ENCODE results near the gene OR52H1. TPM values are rescaled to one million over a fixed set of nuclear protein-coding genes. Genes with fewer than 3 reads are reported as not detected.

Gene OR52H1
- polyA plus RNA-seq, 3 donors = 0.17 TPM; not detected in 2

GRCh38 chr11:5536482-5536881 is 11.9 kb downstream of the OR52H1 start:
- no peak for DNase-seq

DNA sequence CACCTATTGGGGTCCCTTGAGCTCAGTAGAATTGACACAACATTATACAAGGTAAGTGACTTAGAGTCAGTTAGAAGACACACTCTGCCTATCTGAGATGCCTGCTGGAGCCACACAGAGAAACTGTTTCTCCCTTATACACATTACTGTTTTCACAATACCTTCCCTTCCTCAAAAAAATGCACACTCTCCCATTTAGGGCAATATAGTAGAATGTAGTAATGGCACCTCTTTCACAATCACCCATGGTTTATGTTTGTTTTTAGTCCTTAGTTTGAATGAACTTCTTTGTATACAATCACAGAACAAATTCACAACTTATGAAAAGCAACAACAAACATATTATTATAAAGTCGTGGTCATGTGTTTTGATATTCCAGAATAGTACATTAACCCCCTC is 14.3 kb downstream of the OR52H1 start:
- no peak for DNase-seq

DNA sequence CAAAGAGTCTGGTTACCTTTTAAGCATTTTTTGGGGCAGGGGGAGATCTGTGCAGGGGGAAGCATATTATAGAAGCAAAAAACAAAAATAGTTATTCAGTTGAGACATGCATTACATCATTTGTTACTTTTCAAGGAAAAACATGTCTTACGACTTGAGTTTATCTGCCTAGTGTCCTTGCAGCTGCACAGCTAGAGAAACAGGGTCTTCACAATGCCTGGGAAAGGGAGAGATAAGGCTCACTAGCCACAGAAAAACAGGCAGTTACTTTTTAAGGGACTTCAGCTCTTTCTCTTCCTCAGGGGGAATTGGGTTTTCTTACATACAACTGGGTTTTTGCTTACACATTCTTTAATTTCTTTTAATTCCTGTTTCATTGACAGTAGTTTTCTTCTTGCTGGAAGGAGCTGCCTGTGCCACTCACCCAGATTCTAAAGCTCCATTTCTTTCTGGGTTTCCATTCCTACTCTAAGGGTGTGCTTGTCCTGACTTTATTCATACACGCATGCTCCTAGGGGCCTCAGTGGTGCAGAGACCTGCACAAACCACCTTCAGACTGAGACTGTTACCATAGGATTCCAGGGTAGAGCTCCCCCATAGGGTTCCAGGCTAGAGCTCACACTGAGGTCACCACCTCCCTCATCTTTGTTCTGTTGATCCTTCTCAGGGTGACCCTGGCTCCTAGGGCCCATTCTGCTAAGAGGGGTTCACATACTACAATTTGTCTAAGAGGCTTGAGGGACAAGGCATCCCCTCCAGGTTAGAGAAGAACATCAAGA is 17.1 kb downstream of the OR52H1 start:
- no peak for DNase-seq

DNA sequence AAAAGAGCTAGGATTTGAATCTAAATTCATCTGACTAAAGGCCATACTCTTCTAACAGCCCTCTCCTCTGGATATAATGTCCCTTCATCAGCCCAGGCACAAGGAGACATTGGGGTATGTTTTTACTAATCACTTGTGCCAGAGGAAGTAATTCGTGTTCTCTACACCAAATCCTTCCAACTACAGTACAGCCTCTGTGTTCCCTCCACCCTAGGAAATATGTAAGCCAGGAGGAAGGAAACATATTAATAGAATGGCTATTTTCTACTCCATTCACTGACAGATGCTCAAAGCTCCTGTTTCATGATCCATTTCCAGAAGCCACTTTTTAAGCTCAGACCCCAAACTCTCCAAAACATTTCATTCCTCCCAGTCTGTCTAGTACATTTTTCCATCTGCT is 19.8 kb downstream of the OR52H1 start:
- no peak for DNase-seq

DNA sequence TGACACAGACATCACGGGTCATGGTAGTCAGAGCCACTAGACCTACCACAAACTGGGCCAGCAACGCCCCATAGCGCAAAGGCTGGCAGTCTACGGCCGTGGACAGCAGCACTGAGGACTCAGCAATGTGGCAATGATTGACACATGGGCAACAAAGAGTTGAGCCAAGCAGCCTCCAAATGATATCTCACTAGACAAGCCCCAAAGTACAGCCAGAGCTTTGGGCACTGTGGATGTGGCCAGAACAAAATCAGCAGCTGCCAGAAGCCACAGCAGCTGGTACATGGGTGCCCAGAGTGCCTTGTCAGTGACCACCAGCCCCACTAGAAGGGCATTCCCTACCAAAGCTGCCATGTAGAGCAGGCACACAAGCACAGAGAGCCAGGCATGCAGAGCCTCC is 20.6 kb downstream of the OR52H1 start:
- DNase-seq = no peak

DNA sequence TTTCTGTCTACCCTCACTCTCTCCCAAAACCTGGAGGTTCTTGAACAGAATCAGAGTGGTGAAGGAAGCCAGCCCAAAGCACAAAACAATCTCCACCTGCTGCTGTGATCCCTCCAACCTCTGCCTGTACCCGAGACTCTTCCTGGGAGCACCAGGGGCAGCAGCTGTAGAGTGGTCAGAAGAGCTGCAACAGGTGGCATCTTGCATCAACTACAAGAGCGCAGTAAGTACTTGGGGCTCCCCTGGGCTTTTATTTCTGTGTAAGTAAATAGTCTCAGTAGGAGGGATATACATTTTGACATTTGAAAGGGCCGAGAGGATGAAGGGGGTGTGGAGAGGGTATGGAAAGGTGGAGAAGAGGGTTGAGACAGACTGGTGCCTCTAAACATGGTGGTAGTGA is 23.6 kb downstream of the OR52H1 start:
- no peak for DNase-seq

GRCh38 chr11:5522308-5522707 is 26.0 kb downstream of the OR52H1 start:
- no peak for DNase-seq

DNA sequence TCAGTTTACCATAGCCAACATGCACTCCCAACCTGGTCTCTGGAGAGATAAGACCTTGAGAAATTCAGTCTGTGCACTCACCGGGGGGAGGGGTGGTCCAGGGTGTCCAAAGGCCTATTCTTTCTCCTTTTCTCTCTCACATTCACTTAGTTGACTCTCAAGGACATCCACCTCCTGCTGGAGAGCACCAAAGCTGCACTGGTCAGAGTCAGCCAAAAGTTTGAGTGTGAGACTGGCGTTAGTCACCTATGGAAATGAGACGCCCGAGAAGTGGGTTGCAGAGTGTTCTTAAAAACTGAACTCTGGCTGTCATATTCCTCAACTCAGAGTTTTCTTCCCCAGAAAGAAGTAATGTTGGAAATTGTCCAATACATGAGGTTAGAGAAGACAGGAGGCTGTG is 26.8 kb downstream of the OR52H1 start:
- no peak for DNase-seq

DNA sequence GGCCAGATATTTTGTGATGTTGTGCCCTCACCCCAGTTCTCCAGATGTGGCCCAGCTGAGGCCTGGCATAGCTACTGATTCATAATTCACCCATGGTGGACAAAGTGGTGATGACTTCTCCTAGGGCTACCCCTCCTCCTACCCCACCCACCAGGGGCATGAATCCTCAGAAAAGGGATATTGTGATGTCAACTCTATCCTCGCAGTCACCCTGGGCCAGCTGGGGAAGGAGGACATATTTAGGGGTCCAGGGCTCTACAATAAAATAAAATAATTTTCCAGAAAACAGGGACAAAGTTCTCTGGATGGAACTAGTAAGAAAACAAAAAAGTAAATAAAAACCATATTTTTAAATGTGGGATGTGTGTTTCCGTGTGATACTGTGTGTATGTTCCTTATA is 31.7 kb downstream of the OR52H1 start, which contains the start of gene UBQLNL:
UBQLNL (minus strand) TSS at position 101 of the 400 bp plus-strand sequence. CDS start 258 bp downstream, outside the sequence.
- no peak for DNase-seq

DNA sequence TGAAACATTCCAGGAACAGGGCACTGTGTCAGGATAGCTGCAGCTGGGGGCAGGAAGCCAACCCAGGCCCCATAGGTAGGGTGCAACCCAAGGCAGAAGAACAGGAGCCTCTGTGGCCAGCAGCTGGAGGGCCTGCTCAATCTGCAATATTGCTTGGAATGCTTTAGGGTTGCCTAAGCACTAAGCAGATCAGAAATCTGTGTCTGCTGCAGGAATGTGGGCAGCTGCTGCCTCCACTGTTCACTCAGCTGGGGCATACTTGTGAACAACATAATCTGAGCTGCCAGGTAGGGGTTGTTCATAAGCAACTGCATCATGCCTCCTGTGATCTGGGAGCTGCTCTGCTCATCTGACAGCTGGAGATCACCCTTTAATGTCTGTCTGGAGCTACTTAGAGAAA is 33.5 kb downstream of the OR52H1 start:
- DNase-seq = no peak

DNA sequence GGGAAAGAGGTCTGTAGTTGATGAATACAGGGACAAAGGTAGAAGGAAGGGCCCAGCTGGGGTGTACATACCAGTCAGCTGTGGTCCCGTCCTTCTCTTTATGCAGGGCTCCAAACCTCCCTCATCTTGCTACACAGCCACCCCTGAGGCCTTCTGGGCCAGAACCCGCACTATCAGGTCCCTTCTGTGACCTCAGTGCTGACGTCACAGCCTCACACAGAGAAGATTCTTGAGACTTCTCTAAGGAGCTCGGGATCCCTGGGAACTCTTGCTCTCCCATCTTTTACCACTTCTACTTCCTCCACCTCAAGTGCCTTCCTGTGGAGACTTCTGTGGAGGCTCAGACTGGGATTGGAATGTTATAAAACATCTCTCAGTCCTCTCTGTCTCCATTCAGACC is 38.5 kb downstream of the OR52H1 start, which contains the start of gene UBQLN3:
UBQLN3 (minus strand) TSS at position 155 of the 400 bp plus-strand sequence. CDS start 399 bp downstream, outside the sequence.
- DNase-seq = no peak

DNA sequence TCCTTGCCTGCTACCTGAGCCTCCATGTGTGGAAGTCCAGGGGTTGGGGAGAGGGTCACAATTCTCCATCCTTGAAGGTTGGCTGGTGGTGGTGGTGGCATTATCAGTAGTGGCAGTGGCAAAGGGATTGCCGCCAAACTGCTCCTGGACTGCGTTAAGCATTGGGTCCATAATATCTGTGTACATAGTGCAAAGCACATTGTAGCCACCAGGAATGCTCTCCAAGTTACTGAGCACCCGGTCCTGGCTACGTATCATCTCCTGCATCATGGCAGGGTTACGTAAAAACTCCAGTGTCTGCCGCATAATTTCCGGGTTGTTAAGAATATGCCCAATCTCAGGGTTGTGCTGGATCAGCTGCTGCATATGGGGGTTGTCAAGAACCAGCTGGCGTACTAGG is 39.7 kb downstream of the OR52H1 start:
- DNase-seq = no peak

DNA sequence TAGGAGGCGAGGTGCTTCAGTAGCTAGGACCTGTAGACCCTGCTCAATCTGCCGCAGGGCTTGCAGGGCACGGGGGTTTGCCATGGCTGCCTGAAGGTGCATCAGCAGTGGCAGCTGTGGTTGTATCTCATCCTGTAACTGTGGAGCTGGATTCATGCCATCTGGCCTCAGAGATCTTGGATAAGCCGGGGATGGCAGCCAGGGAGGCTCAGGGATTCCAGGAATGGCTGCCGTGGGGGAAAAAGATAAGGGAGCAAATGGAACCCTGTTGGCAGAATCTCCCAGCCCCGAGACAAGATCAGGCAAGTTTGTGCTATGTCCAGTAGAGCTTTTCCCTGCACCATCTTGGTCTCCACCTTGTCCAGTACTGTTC is 40.4 kb downstream of the OR52H1 start:
- DNase-seq = no peak

- DNase-seq = no peak
These were observed 41.0 kb downstream of the OR52H1 start for GRCh38 chr11:5507177-5507932.

DNA sequence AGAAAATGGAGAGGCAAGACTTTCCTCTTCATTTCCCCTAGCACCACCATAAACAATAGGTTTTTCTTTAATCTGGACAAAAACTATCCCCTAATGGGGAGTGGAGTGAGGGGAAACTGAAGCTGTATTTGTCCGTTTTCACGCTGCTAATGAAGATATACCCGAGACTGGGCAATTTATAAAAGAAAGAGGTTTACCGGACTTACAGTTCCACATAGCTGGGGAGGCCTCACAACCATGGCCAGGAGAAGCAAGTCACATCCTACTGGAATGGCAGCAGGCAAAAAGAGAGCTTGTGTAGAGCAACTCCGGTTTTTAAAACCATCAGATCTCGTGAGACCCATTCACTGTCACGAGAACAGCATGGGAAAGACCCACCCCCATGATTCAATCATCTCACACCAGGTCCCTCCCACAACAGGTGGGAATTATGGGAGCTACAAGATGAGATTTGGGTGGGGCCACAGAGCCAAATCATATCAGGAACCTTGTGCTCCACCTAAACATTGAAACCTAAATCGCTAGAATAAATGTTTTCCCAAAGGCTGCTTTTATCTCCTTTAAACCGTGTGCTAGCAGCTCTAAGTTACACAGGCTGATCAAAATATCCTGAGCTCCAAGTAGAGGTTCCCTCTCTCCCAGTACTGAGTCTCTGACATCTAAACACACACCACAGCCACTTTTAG is 42.8 kb downstream of the OR52H1 start:
- no peak for DNase-seq

DNA sequence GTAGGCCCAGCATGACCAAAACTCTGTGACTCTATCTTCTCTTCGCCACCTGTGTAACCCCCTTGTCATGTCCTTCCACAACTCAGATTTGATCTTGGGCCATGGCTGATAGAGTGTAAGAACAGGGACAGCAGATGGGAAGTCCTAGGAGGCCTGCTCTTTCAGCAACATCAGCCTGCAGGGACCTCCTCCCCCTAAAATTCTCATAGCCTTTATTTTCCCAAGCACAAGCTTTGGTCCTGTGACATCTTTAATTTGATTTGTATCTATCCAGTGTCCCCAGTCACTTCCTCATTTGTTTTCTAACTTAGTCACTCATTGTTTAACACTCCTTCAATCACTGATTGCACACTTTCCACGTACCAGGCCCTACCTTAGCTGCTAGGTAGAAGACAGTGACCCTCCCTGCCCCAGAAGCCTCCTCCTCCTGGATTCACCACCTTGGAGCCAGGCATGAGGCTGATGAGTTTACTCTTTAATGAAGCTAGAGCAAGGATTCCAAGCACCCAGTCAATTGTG is 43.9 kb downstream of the OR52H1 start:
- DNase-seq = peak; percentile 1

- no peak for DNase-seq
These were observed 47.9 kb downstream of the OR52H1 start for GRCh38 chr11:5500393-5500801.

DNA sequence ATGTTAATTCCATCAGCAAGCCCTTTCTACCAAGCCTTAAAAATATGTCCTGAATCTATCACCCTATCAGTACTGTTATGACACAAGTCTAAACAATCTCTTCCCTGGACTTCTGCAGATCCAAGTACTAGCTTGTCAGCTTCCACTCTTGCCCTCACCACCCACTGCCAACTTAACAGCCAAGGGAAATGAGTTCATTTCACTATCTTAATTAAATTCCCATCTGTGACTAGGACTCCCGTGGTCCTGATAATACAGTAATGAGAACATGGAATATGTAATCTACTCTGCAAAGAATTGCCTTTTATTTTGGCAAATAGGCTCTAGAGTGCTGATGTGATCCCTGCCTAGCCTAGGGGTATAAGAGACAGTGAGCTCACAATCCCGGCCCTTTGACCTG is 48.7 kb downstream of the OR52H1 start:
- no peak for DNase-seq

Data from renal pelvis (tissue), 4 donors.